Measurements from ENCODE around the gene ANKS1A.
"Not testable (repeated sequence)": the region's sequence is repeated elsewhere in the genome, so short reads cannot be mapped to it uniquely, and the experiment has no call there.

ANKS1A gene

GRCh38 chr6:34998417-34998816 is 109.4 kb downstream of the ANKS1A start:
- DNase-seq (ENCODE audit: low spot score): not testable (repeated sequence)

GRCh38 chr6:34999153-34999552 is 110.1 kb downstream of the ANKS1A start:
- DNase-seq (ENCODE audit: low spot score): not testable (repeated sequence)

DNA sequence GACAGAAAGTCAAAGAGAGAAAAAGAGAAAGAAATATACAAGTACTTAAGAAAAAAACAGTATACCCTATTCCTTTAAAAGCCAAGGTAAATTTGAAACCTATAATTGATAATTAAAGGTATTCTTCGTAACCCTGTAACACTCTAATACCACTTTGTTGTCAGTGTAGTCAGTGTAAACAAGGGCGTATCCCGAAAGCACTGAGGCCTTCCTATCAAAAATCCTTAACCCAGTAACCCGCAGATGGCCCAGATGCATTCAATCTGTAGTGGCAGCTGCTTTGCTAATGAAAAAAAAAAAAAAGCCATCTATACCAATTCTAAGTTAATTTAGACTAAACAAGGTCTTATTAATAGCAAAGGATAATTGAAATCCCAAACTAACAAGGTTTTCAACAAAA is 110.9 kb downstream of the ANKS1A start:
- not testable (repeated sequence) for DNase-seq (ENCODE audit: low spot score)

DNA sequence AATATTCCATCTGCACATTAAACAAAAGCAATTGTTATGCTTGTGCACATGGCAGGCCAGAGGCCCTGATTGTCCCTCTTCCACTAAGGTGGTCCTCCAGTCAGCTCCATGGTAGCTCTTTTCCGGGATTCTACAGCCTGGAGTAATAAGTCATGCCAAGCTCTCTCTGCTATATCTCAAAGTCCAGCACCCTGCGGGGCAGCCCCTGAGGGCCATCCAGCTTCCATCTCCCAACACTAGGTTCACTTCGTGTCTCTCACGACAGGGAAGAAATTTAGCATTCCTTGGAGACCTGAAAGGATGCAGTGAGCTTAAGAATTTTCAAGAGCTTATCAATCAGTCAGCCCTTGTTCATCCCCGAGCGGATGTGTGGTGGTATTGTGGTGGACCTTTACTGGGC is 112.3 kb downstream of the ANKS1A start:
- not testable (repeated sequence) for DNase-seq (ENCODE audit: low spot score)

DNA sequence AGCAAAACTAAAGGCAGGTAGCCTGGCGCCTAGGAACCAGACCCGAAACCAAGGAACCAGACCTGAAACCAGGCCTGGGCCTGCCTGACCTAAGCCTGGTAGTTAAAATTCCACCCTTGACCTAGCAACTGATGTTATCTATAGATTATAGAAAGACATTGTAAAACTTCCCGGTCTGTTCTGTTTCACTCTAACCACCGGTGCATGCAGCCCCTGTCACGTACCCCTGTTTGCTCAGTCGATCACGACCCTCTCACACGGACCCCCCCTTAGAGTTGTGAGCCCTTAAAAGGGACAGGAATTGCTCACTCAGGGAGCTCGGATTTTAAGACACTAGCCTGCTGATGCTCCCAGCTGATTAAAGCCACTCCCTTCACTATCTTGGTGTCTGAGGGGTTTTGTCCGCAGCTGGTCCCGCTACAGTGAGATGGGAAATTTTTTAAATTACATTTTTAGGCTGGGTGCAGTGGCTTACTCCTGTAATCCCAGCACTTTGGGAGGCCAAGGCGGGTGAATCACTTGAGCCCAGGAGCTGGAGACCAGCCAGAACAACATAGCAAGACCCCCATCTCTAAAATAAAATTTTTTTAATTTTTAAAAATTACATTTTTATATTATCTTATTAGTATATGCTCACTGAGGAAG is 115.0 kb downstream of the ANKS1A start:
- DNase-seq (ENCODE audit: low spot score): not testable (repeated sequence)

DNA sequence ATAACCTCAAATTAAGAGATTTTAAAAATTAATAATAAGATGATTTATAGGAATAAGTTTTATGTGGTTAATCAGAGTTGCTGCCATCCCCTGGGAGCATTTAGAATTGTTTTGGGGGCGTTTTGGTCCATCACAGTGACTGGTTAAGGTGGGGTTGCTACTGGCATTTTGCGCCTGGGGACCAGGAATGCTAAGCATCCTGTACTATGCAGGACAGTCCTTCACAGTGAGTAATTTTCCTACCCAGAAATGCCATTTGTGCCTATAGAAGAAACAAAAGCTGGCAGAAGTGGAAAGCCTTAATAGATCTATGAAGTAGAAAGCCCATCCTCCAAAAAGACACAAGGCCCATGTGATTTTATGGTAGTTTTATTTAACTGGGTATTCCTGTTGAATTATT is 118.0 kb downstream of the ANKS1A start:
- no peak for DNase-seq (ENCODE audit: low spot score)

- DNase-seq (ENCODE audit: low spot score): no peak
Observed at GRCh38 chr6:35008858-35009257, 119.8 kb downstream of the ANKS1A start.

GRCh38 chr6:35011096-35012041 is 122.3 kb downstream of the ANKS1A start:
- DNase-seq (ENCODE audit: low spot score): no peak

DNA sequence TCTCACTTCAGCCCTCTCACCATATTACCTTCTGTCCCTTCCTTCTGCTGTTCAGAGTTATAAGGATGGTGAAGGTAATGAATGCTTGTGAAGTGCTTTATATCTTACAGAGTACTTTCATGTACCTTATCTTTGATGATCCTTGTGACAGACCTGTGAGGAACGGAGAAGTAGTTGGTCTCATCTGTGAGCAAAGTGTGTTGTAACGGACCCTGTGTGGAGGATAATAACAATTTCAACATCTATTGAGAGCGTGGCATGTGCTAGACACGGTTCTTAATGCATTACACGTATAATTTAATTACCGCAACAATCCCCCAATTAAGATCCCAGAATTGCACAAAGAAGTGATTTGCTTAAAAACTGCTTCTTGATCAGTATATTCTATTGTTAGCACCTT is 124.6 kb downstream of the ANKS1A start:
- no peak for DNase-seq (ENCODE audit: low spot score)

GRCh38 chr6:35014341-35014740 is 125.3 kb downstream of the ANKS1A start:
- no peak for DNase-seq (ENCODE audit: low spot score)

DNA sequence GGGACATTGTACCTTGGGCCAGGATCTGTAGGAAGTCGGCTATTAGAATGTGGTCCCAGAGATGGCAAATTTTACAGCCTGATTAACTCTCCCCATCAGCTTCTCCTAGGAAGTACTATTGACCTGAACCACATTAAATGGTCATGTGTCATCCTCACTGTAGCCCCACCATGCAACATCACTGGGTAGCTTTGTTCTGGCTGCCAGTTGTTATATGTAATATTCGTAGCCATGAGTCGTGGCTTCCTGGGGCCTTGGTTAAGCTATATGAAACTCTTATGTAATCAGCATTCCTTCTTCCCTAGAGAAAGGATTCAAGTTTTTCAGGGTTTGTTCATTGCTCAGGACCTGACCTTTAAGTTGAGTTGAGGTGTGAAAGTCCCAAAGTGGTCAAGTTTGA is 125.7 kb downstream of the ANKS1A start:
- peak; percentile 33 for DNase-seq (ENCODE audit: low spot score)

- no peak for DNase-seq (ENCODE audit: low spot score)
Observed at GRCh38 chr6:35015476-35015875, 126.4 kb downstream of the ANKS1A start.

GRCh38 chr6:35015996-35016395 is 126.9 kb downstream of the ANKS1A start:
- no peak for DNase-seq (ENCODE audit: low spot score)

DNA sequence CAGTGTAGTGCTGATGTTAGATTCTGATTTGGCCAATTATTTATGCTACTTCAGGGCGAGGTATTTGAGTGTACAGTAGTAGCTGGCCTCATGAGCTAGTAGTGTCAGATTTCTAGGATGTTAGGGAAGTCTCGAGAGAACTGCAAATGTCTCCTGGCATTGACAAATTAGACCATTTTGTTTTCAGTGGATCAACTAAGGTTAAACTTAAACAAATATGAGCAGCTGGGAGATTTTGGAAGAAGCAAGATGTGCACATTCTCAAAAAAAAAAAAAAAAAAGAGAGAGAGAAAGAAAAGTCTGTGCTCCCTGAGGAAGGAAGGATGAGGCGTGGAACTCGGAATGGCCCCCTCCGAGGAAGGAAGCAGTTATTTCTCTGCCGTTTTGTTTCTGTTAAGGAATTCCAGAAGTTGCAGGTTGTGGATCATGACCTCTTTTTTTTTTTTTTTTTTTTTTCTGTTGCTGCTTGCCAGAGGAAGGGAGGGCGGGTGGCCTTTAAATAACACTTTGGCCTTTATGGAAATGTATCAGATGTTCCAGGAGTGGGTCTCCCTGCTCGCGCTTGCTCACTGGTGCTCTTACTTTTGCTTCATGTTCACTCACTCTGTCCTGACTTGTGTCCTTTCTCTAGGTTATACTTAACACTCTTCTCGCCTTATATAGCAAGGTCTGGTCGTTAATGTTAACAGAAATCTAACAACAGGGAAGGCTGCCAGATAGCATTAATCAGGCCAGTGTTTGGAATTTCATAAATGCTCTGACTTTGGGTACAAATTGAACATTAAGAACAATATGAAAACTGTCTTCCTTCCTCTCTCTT is 127.7 kb downstream of the ANKS1A start:
- peak; percentile 47 for DNase-seq (ENCODE audit: low spot score)

GRCh38 chr6:35017411-35018181 is 128.5 kb downstream of the ANKS1A start:
- peak; percentile 58 for DNase-seq (ENCODE audit: low spot score)

DNA sequence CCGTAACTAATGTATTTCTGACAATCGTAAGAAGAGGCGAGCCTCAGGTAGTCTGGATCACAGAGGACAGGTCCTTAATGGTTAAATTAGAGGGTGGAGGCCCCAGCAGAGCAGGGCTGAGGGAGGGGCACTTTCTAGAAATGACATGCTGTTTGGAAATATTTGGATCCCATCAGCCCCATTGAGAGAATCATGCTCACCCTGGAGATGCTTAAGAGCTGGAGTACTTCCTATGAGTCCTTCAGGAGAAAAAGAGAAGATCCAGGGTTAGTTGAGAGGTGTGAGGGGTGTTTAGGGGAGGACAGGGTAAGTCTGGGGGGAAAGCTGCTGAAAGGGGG is 129.1 kb downstream of the ANKS1A start:
- DNase-seq (ENCODE audit: low spot score): no peak

- DNase-seq (ENCODE audit: low spot score): no peak
Observed at GRCh38 chr6:35018746-35019145, 129.7 kb downstream of the ANKS1A start.

- no peak for DNase-seq (ENCODE audit: low spot score)
Observed at GRCh38 chr6:35019171-35019570, 130.1 kb downstream of the ANKS1A start.

DNA sequence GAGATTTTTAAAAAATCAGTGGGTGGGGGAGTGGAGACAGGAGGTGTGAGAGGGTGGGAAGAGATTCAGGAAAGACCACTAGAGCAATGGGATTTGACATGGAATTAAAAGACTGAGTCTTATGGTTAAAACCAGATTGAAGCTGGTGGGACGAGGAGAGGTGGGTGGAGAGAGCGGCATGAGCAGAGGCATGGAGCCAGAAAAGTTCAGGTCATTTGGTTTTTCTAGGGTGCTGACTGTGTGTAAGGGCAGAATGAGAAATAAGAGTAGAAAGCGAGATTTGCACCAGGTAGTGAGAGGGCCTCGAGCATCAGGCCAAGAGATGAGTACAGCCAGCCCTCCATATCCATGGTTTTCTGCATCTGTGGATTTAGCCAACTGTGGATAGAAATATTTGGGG is 130.8 kb downstream of the ANKS1A start:
- DNase-seq (ENCODE audit: low spot score): no peak

DNA sequence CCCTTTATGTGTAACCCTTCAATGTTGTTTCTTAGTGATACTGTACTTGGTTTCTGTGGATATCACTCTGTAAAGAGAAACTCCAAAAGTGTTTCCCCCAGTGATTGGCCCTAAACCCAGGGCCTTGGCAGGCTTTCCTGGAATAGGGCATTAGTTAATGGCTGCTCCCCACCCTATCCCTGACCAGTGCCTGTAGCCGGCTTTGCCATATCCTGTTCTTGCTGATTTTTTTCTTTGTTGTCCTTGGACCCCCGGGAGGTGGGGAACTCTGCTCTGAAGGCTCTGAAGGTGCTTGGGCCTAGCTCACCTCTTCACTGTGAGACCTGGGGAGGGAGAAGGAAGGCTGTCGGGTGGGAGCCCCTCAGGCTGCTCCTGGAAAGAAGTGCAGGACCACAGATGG is 131.9 kb downstream of the ANKS1A start:
- no peak for DNase-seq (ENCODE audit: low spot score)

GRCh38 chr6:35023091-35024000 is 134.3 kb downstream of the ANKS1A start:
- no peak for DNase-seq (ENCODE audit: low spot score)
